HG02623 (cell line): ENCODE measurements around the gene TESK1.
A peak's percentile ranks its signal among the peaks of the same experiment; 100 is the strongest.
"Not testable (repeated sequence)": the region's sequence is repeated elsewhere in the genome, so short reads cannot be mapped to it uniquely, and the experiment has no call there.

Experiments
- ATAC-seq: cut with Tn5 transposase; IDR thresholded peaks from one replicate; pipeline ENCODE4 v1.9.1; 2021; ENCODE audit warnings: moderate library complexity; ENCODE audit not compliant: unreplicated experiment

Gene TESK1

GRCh38 chr9:35579659-35580227, 25.3 kb upstream of the TESK1 start:
- not testable (repeated sequence) for ATAC-seq

- ATAC-seq, result not testable (repeated sequence)
Measured at GRCh38 chr9:35583521-35583920, 21.5 kb upstream of the TESK1 start.

- ATAC-seq, result not testable (repeated sequence)
Measured at GRCh38 chr9:35584681-35585080, 20.4 kb upstream of the TESK1 start.

- ATAC-seq, result not testable (repeated sequence)
Measured at GRCh38 chr9:35588506-35588905, 16.6 kb upstream of the TESK1 start.

- ATAC-seq, result no peak
Measured at GRCh38 chr9:35593581-35593980, 11.5 kb upstream of the TESK1 start.

- no peak for ATAC-seq
Measured at GRCh38 chr9:35594471-35594870, 10.6 kb upstream of the TESK1 start.

- ATAC-seq, result not testable (repeated sequence)
Measured at GRCh38 chr9:35596907-35597306, 8.2 kb upstream of the TESK1 start.

GRCh38 chr9:35598866-35599590, 6.0 kb upstream of the TESK1 start:
- ATAC-seq, result no peak

GRCh38 chr9:35599763-35600604, 5.1 kb upstream of the TESK1 start:
- ATAC-seq, result no peak

- ATAC-seq, result no peak
Measured at GRCh38 chr9:35603506-35603985, 1.5 kb upstream of the TESK1 start.

- peak; percentile 84 for ATAC-seq
Measured at GRCh38 chr9:35603986-35604577, 980 bp upstream of the TESK1 start.

- ATAC-seq, result no peak
Measured at GRCh38 chr9:35605351-35606137, 482 bp downstream of the TESK1 start.

GRCh38 chr9:35606138-35606504, 1.1 kb downstream of the TESK1 start:
- no peak for ATAC-seq

- no peak for ATAC-seq
Measured at GRCh38 chr9:35606726-35607125, 1.7 kb downstream of the TESK1 start.

- ATAC-seq, result no peak
Measured at GRCh38 chr9:35608221-35608620, 3.2 kb downstream of the TESK1 start.

- no peak for ATAC-seq
Measured at GRCh38 chr9:35609001-35609819, 4.1 kb downstream of the TESK1 start.

- no peak for ATAC-seq
Measured at GRCh38 chr9:35609820-35610163, 4.7 kb downstream of the TESK1 start.

GRCh38 chr9:35611230-35611797, 6.3 kb downstream of the TESK1 start:
- ATAC-seq, result peak; percentile 43

GRCh38 chr9:35612066-35612465, 7.0 kb downstream of the TESK1 start:
- not testable (repeated sequence) for ATAC-seq
